ENCODE data around the gene DENND1A. TPM values are rescaled to one million over a fixed set of nuclear protein-coding genes. Genes with fewer than 3 reads are reported as not detected.

The DENND1A gene
- total RNA-seq, 1 donor from 2014 or later, result 37.3 TPM

DNA sequence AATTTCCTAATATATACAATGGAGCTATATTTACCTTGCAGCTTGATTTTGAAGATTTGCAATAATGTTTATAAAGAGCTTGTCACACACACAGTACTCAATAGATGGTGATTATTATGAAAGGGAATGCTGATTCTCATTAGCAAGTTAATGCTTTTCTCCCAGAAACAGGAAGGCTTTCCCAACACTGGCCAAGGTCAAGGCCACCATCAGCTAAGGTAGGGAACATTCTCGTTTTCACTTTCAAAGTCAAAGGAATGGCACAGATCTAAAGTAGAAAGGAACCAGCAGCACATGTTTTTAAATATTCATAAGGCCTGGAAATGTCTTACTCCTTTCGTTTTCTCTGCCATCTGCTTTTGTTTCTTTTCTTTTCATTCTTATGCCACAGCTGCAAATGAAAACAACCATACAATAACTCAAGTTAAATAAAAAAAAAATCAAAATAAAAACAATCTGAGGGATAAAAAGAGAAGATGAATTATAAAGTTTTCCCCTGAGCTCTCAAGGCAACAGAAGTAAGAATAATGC lies 307.1 kb downstream of the DENND1A start:
- Histone ChIP-seq H3K9me3 (no peaks in the 10 kb centered on the region), H3K4me3 (no peak overlapping the region), H3K27ac (no peak overlapping the region), H3K27me3 (no peaks in the 10 kb centered on the region), H3K4me1 (no peaks in the 10 kb centered on the region), H3K36me3 (peaks cover 2% of the 10 kb centered on the region in 2 donors)
- TF ChIP-seq, protein P1, sequence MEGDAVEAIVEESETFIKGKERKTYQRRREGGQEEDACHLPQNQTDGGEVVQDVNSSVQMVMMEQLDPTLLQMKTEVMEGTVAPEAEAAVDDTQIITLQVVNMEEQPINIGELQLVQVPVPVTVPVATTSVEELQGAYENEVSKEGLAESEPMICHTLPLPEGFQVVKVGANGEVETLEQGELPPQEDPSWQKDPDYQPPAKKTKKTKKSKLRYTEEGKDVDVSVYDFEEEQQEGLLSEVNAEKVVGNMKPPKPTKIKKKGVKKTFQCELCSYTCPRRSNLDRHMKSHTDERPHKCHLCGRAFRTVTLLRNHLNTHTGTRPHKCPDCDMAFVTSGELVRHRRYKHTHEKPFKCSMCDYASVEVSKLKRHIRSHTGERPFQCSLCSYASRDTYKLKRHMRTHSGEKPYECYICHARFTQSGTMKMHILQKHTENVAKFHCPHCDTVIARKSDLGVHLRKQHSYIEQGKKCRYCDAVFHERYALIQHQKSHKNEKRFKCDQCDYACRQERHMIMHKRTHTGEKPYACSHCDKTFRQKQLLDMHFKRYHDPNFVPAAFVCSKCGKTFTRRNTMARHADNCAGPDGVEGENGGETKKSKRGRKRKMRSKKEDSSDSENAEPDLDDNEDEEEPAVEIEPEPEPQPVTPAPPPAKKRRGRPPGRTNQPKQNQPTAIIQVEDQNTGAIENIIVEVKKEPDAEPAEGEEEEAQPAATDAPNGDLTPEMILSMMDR (IDR thresholded peaks at IDR 0.05), result no peak
- intact Hi-C loops (cut with DNase I), result no loop called here
- no peak for DNase-seq (ENCODE audit: low spot score in 2 of 2)

DNA sequence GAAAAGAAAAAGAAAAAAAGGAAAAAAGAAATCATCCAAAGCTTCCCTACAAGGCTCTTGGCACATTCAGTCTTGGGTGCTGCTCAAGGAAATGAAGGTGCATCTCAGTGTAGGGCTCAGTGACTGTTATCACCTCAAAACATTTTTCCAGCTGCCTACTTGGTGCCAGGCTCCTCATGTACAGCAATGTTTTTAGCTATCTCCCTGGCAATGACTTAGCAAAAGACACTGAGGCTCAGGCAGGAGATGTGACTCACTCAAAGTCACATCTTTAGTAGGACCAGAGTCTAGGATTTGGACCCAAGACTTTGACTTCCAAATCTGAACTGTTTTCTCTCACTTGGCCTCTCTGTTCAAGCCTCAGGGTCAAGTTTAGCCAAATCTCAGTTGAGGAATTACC lies 309.7 kb downstream of the DENND1A start:
- intact Hi-C loops (cut with DNase I), result no loop called here
- TF ChIP-seq, protein P1 (IDR thresholded peaks at IDR 0.05), result no peak
- no peaks in the 10 kb centered on the region for H3K9me3 ChIP-seq
- no peaks in the 10 kb centered on the region for H3K4me1 ChIP-seq
- H3K4me3 ChIP-seq, result no peak overlapping the region
- no peak for DNase-seq (ENCODE audit: low spot score in 2 of 2)
- H3K36me3 ChIP-seq, result no peaks in the 10 kb centered on the region
- no peak overlapping the region for H3K27ac ChIP-seq
- H3K27me3 ChIP-seq, result no peaks in the 10 kb centered on the region

GRCh38 chr9:123617952-123618678 lies 311.8 kb downstream of the DENND1A start:
- no peak overlapping the region for H3K4me3 ChIP-seq
- no peaks in the 10 kb centered on the region for H3K9me3 ChIP-seq
- no peak for DNase-seq (ENCODE audit: low spot score in 2 of 2)
- H3K4me1 ChIP-seq, result no peaks in the 10 kb centered on the region
- no peaks in the 10 kb centered on the region for H3K36me3 ChIP-seq
- intact Hi-C loops (cut with DNase I), result no loop called here
- TF ChIP-seq, protein P1 (IDR thresholded peaks at IDR 0.05), result no peak
- no peaks in the 10 kb centered on the region for H3K27me3 ChIP-seq
- no peak overlapping the region for H3K27ac ChIP-seq

GRCh38 chr9:123617286-123617685 lies 312.6 kb downstream of the DENND1A start:
- H3K27ac ChIP-seq, result no peak overlapping the region
- no peak overlapping the region for H3K4me3 ChIP-seq
- intact Hi-C loops (cut with DNase I), result no loop called here
- no peaks in the 10 kb centered on the region for H3K36me3 ChIP-seq
- TF ChIP-seq, protein P1 (IDR thresholded peaks at IDR 0.05), result no peak
- H3K9me3 ChIP-seq, result no peaks in the 10 kb centered on the region
- DNase-seq (ENCODE audit: low spot score in 2 of 2), result no peak
- no peaks in the 10 kb centered on the region for H3K27me3 ChIP-seq
- no peaks in the 10 kb centered on the region for H3K4me1 ChIP-seq

GRCh38 chr9:123616707-123617106 lies 313.2 kb downstream of the DENND1A start:
- TF ChIP-seq, protein P1 (IDR thresholded peaks at IDR 0.05), result no peak
- no peaks in the 10 kb centered on the region for H3K9me3 ChIP-seq
- intact Hi-C loops (cut with DNase I), result no loop called here

More at GRCh38 chr9:123616707-123617106, 313.2 kb downstream of the DENND1A start:
- Histone ChIP-seq H3K27ac (no peak overlapping the region), H3K36me3 (no peaks in the 10 kb centered on the region), H3K27me3 (no peaks in the 10 kb centered on the region), H3K4me3 (no peak overlapping the region), H3K4me1 (no peaks in the 10 kb centered on the region)
- DNase-seq (ENCODE audit: low spot score in 2 of 2), result no peak

Measured in ascending aorta (tissue), 2 donors.